ENCODE data around the gene KCTD8.
A peak's percentile ranks its signal among the peaks of the same experiment; 100 is the strongest.

The KCTD8 gene

DNA sequence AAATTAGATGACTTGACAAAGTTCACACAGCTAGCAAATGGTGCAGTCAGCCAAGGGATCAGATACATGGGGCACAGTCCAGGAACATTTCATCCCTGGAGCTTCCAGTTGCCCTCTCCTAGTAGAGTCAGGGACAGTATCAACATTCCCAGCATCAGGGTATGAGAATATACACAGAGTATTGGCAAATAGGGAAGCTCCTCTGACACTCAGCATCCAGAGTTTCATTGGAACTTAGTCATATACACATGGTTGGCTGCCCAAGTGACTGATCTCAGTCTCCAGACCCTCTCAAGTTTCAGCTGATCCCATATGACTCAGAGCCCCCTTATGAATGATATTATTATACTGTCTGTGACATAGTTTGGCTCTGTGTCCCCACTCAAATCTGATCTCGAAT, 13.7 kb upstream of the KCTD8 start:
- WGBS (ENCODE audit: extremely low coverage, insufficient coverage, low lambda C conversion rate) = no CpG with 5 or more reads among the region's 1 CpG
- Histone ChIP-seq H3K27ac (ENCODE audit: low read depth, low read length) (no peak overlapping the region), H2BK5ac (ENCODE audit: low read length) (no peak overlapping the region), H3K36me3 (ENCODE audit: control insufficient read depth, insufficient read depth, low read length) (no peaks in the 10 kb centered on the region), H3K18ac (ENCODE audit: low read length) (no peak overlapping the region), H3K4me3 (ENCODE audit: low read length) (no peak overlapping the region), H2BK120ac (ENCODE audit: low read depth, low read length) (no peak overlapping the region), H2AK5ac (ENCODE audit: low read length) (no peak overlapping the region), H3K4me2 (ENCODE audit: low read length) (no peak overlapping the region), H3K4ac (ENCODE audit: low read depth, low read length) (no peak overlapping the region), H3K79me1 (ENCODE audit: low read length) (no peaks in the 10 kb centered on the region), H3K79me2 (ENCODE audit: control insufficient read depth, insufficient read depth, low read length) (no peaks in the 10 kb centered on the region), H3K9ac (ENCODE audit: low read length) (no peak overlapping the region), H2BK15ac (replicated peaks; ENCODE audit: low read depth) (no peak overlapping the region), H3K56ac (ENCODE audit: low read length) (no peak overlapping the region), H3K4me1 (ENCODE audit: control insufficient read depth, low read depth, low read length) (no peaks in the 10 kb centered on the region), H3K27me3 (ENCODE audit: insufficient read depth, low read length, poor library complexity) (no peaks in the 10 kb centered on the region), H3K23ac (ENCODE audit: low read length) (no peak overlapping the region), H4K5ac (ENCODE audit: low read length) (no peak overlapping the region), H4K8ac (ENCODE audit: low read depth, low read length) (no peak overlapping the region)
- no peak for DNase-seq

DNA sequence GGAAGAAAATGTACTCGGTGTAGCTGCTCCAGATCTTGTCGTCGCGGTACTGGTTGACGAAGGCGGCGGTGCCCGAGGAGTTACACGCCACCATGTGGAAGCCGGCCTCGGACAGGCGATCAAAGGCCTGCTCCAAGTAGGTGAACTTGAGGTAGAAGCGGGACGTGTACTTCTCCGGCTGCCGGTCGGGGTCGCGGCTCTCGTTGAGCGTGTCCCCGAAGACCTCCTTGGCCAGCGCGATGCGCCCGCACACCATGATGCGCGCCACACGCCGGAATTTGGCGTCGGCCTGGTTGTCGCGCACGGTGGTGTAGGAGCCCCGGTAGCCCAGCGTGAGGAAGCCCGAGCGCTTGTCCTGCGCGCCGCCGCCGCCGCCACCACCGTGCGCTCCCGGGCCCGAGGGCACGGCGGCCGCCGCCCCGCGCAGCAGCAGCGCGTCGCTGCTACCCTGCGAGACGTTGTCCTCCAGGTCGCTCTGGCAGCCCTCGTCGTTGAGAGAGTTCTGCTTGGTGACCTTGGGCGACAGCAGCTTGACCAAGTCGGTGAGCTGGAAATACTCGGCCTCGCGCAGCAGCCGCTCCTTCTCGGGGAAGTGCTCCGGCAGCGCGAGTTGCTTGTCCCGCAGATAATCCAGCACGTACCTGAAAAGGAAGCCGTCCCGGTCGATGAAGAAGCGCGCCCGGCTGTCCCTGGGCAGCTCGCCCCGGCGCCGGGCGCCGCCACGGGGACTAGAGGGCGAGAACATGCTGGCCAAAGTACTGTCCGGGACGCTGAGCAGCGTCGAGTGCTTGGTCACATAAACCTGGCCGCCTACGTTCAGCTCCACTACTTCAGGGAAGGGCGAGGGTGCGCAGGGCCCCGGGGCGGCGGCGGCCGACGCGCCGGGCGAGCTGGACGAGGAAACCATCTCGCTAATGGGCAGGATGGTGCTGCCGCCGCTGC, 775 bp downstream of the KCTD8 start:
- Histone ChIP-seq H3K79me1 (ENCODE audit: low read length) (no peaks in the 10 kb centered on the region), H4K5ac (ENCODE audit: low read length) (no peak overlapping the region), H3K9ac (ENCODE audit: low read length) (peak overlapping the region; percentile 76), H2BK15ac (replicated peaks; ENCODE audit: low read depth) (no peak overlapping the region), H3K23ac (ENCODE audit: low read length) (peak overlapping the region; percentile 94), H2BK120ac (ENCODE audit: low read depth, low read length) (no peak overlapping the region), H3K27me3 (ENCODE audit: insufficient read depth, low read length, poor library complexity) (no peaks in the 10 kb centered on the region), H3K79me2 (ENCODE audit: control insufficient read depth, insufficient read depth, low read length) (no peaks in the 10 kb centered on the region), H3K56ac (ENCODE audit: low read length) (peak overlapping the region; percentile 89), H3K4me2 (ENCODE audit: low read length) (peak overlapping the region; percentile 48), H3K27ac (ENCODE audit: low read depth, low read length) (peak overlapping the region; percentile 66), H2AK5ac (ENCODE audit: low read length) (no peak overlapping the region), H4K8ac (ENCODE audit: low read depth, low read length) (no peak overlapping the region), H3K4ac (ENCODE audit: low read depth, low read length) (no peak overlapping the region), H3K4me3 (ENCODE audit: low read length) (peak overlapping the region; percentile 59), H2BK5ac (ENCODE audit: low read length) (no peak overlapping the region), H3K36me3 (ENCODE audit: control insufficient read depth, insufficient read depth, low read length) (no peaks in the 10 kb centered on the region), H3K4me1 (ENCODE audit: control insufficient read depth, low read depth, low read length) (no peaks in the 10 kb centered on the region), H3K18ac (ENCODE audit: low read length) (no peak overlapping the region)
- DNase-seq = peak; percentile 85
- no CpG with 5 or more reads among the region's 110 CpGs for WGBS (ENCODE audit: extremely low coverage, insufficient coverage, low lambda C conversion rate)

DNA sequence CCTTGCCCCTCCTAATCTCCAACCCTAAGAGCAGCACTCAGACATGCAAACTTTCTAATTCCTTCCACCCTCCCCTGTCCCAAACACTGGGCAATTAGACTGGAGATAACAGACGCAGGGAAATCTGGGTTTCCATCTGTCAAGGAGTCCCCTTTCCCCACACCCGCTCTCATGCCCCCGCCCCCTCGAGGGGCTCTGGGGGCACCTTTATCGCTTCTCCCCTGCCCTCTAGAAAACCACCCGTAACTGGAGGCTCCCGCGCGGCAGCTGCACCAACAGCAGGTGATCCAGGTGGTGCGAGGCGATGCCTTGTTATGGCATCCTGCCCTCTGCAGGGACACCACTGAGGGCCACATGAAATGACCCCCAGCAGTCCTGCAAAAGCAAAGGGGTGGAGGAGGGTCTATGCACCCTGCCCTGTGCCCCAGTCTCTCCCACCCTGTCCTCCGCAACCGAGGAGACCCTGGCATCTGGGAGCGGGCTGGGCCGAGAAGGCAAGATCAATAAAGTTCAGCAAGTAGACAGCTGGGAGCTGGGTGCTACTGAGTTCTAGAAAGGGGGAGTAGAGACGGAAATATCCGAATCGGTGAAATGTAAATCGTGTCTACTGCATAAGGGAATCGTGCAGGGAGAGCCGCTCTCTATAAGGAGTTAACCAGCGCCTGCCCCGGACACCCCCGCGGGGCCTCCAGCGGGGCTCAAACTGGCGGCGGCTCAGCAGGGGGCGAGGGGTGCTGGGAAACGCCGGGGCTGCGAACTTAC, 1.6 kb downstream of the KCTD8 start:
- no peaks in the 10 kb centered on the region for H3K27me3 ChIP-seq (ENCODE audit: insufficient read depth, low read length, poor library complexity)
- H3K4me2 ChIP-seq (ENCODE audit: low read length) = peak overlapping the region; percentile 48
- H3K4me3 ChIP-seq (ENCODE audit: low read length) = peak overlapping the region; percentile 59
- H4K5ac ChIP-seq (ENCODE audit: low read length) = no peak overlapping the region
- H3K18ac ChIP-seq (ENCODE audit: low read length) = no peak overlapping the region
- H3K9ac ChIP-seq (ENCODE audit: low read length) = peak overlapping the region; percentile 76
- H3K79me1 ChIP-seq (ENCODE audit: low read length) = no peaks in the 10 kb centered on the region
- no peak overlapping the region for H2BK5ac ChIP-seq (ENCODE audit: low read length)
- no peak overlapping the region for H3K27ac ChIP-seq (ENCODE audit: low read depth, low read length)
- no peak overlapping the region for H2AK5ac ChIP-seq (ENCODE audit: low read length)
- H2BK120ac ChIP-seq (ENCODE audit: low read depth, low read length) = no peak overlapping the region
- no peak overlapping the region for H3K4ac ChIP-seq (ENCODE audit: low read depth, low read length)
- no peak overlapping the region for H3K23ac ChIP-seq (ENCODE audit: low read length)
- H3K36me3 ChIP-seq (ENCODE audit: control insufficient read depth, insufficient read depth, low read length) = no peaks in the 10 kb centered on the region
- H4K8ac ChIP-seq (ENCODE audit: low read depth, low read length) = no peak overlapping the region
- H3K56ac ChIP-seq (ENCODE audit: low read length) = peak overlapping the region; percentile 89
- H2BK15ac ChIP-seq (replicated peaks; ENCODE audit: low read depth) = no peak overlapping the region
- H3K4me1 ChIP-seq (ENCODE audit: control insufficient read depth, low read depth, low read length) = no peaks in the 10 kb centered on the region
- no peaks in the 10 kb centered on the region for H3K79me2 ChIP-seq (ENCODE audit: control insufficient read depth, insufficient read depth, low read length)
- peak; percentile 74 for DNase-seq
- WGBS (ENCODE audit: extremely low coverage, insufficient coverage, low lambda C conversion rate) = no CpG with 5 or more reads among the region's 32 CpGs

DNA sequence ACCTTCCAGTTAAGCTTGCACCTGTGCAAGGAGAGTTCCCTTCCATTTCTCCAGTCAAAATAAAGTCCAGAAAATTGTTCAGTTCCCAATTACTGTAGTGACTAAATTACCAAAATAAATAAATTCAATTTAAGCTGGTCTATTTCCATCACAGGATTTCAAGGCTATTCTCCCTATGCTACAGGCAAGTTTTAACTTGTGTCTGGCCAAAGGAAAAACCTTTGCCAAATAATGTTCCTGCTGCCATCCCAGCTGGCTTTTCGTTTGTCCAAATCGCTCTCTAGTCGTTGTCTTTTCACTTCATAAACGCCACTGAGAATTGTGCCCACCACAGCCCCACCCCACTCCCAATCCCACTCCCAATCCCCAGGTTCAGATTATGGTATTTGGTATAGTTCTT, 2.4 kb downstream of the KCTD8 start:
- no peak overlapping the region for H3K4ac ChIP-seq (ENCODE audit: low read depth, low read length)
- H4K8ac ChIP-seq (ENCODE audit: low read depth, low read length) = no peak overlapping the region
- DNase-seq = no peak
- no peaks in the 10 kb centered on the region for H3K79me2 ChIP-seq (ENCODE audit: control insufficient read depth, insufficient read depth, low read length)
- no peaks in the 10 kb centered on the region for H3K4me1 ChIP-seq (ENCODE audit: control insufficient read depth, low read depth, low read length)
- no peaks in the 10 kb centered on the region for H3K36me3 ChIP-seq (ENCODE audit: control insufficient read depth, insufficient read depth, low read length)
- H3K79me1 ChIP-seq (ENCODE audit: low read length) = no peaks in the 10 kb centered on the region
- H2AK5ac ChIP-seq (ENCODE audit: low read length) = no peak overlapping the region
- WGBS (ENCODE audit: extremely low coverage, insufficient coverage, low lambda C conversion rate) = no CpG with 5 or more reads among the region's 4 CpGs
- H3K23ac ChIP-seq (ENCODE audit: low read length) = no peak overlapping the region
- no peak overlapping the region for H3K27ac ChIP-seq (ENCODE audit: low read depth, low read length)
- H2BK15ac ChIP-seq (replicated peaks; ENCODE audit: low read depth) = no peak overlapping the region
- peak overlapping the region; percentile 9 for H3K4me3 ChIP-seq (ENCODE audit: low read length)
- H3K18ac ChIP-seq (ENCODE audit: low read length) = peak overlapping the region; percentile 24
- H2BK120ac ChIP-seq (ENCODE audit: low read depth, low read length) = no peak overlapping the region
- no peak overlapping the region for H3K56ac ChIP-seq (ENCODE audit: low read length)
- no peak overlapping the region for H4K5ac ChIP-seq (ENCODE audit: low read length)
- H3K27me3 ChIP-seq (ENCODE audit: insufficient read depth, low read length, poor library complexity) = no peaks in the 10 kb centered on the region
- no peak overlapping the region for H2BK5ac ChIP-seq (ENCODE audit: low read length)
- H3K4me2 ChIP-seq (ENCODE audit: low read length) = peak overlapping the region; percentile 49
- H3K9ac ChIP-seq (ENCODE audit: low read length) = peak overlapping the region; percentile 11

DNA sequence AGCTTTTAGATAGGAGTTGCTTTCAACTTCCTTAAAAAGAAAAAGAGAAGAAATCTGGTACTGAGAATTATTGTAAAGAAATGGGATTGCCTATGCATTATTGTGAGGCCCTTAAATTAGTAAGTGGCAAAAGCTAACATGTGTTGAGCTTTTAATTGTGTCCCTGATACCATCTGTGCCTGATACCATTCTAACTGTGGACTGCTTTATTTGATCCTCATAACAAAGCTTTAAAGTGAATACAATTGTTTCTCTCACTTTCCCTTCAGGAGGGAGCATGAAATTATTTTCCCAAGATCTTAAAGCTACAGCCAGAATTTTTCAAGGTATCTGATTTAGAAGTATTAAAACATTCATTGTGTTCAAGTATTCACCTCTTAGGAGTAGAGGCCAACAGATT, 9.9 kb downstream of the KCTD8 start:
- no peak overlapping the region for H4K8ac ChIP-seq (ENCODE audit: low read depth, low read length)
- no peak overlapping the region for H3K9ac ChIP-seq (ENCODE audit: low read length)
- peaks cover 2% of the 10 kb centered on the region for H3K4me1 ChIP-seq (ENCODE audit: control insufficient read depth, low read depth, low read length)
- no peaks in the 10 kb centered on the region for H3K79me2 ChIP-seq (ENCODE audit: control insufficient read depth, insufficient read depth, low read length)
- H3K4me3 ChIP-seq (ENCODE audit: low read length) = no peak overlapping the region
- DNase-seq = peak; percentile 7
- H2AK5ac ChIP-seq (ENCODE audit: low read length) = no peak overlapping the region
- H3K56ac ChIP-seq (ENCODE audit: low read length) = no peak overlapping the region
- H3K23ac ChIP-seq (ENCODE audit: low read length) = no peak overlapping the region
- no peaks in the 10 kb centered on the region for H3K36me3 ChIP-seq (ENCODE audit: control insufficient read depth, insufficient read depth, low read length)
- H4K5ac ChIP-seq (ENCODE audit: low read length) = no peak overlapping the region
- H3K18ac ChIP-seq (ENCODE audit: low read length) = no peak overlapping the region
- no peak overlapping the region for H2BK15ac ChIP-seq (replicated peaks; ENCODE audit: low read depth)
- H2BK5ac ChIP-seq (ENCODE audit: low read length) = no peak overlapping the region
- no peak overlapping the region for H3K4me2 ChIP-seq (ENCODE audit: low read length)
- no peaks in the 10 kb centered on the region for H3K27me3 ChIP-seq (ENCODE audit: insufficient read depth, low read length, poor library complexity)
- H2BK120ac ChIP-seq (ENCODE audit: low read depth, low read length) = no peak overlapping the region
- no peak overlapping the region for H3K27ac ChIP-seq (ENCODE audit: low read depth, low read length)
- no peak overlapping the region for H3K4ac ChIP-seq (ENCODE audit: low read depth, low read length)
- H3K79me1 ChIP-seq (ENCODE audit: low read length) = no peaks in the 10 kb centered on the region
